Astrocyte (in vitro differentiated cells and primary cell): ENCODE data around the gene FZD2. TPM values are rescaled to one million over a fixed set of nuclear protein-coding genes. Genes with fewer than 3 reads are reported as not detected.

Source experiments
- DNase-seq: peaks from one replicate; pipeline ENCODE4 v3.0.0-alpha.2; 2010; ENCODE audit warnings: low read depth
- FAIRE-seq: peaks from 2 replicates; lab custom pipeline; 2011; peaks lifted over from hg19 to GRCh38; lab: Jason Lieb, UNC
- H2AFZ ChIP-seq: 2 replicates; pipeline ENCODE4 v1.6.0; 2012; ENCODE audit warnings: low read depth, low read length, inconsistent platforms
- H3K27ac ChIP-seq: 2 replicates; pipeline ENCODE4 v1.5.1; 2011; ENCODE audit warnings: low read depth, low read length, inconsistent platforms
- H3K27me3 ChIP-seq: 2 replicates; pipeline ENCODE4 v1.6.0; 2011; ENCODE audit warnings: low read length, inconsistent platforms; ENCODE audit not compliant: insufficient read depth
- H3K36me3 ChIP-seq: 2 replicates; pipeline ENCODE4 v1.5.1; 2011; ENCODE audit warnings: low read length, inconsistent platforms; ENCODE audit not compliant: insufficient read depth
- H3K4me1 ChIP-seq: 2 replicates; pipeline ENCODE4 v1.5.1; 2011; ENCODE audit warnings: low read length, inconsistent platforms; ENCODE audit not compliant: insufficient read depth
- H3K4me2 ChIP-seq: 2 replicates; pipeline ENCODE4 v1.6.0; 2012; ENCODE audit warnings: low read length, inconsistent platforms
- H3K4me3 ChIP-seq: 2 replicates; pipeline ENCODE4 v1.5.1; 2011; ENCODE audit warnings: low read depth, mild to moderate bottlenecking, low read length, inconsistent platforms; ENCODE audit not compliant: insufficient read depth
- H3K79me2 ChIP-seq: 2 replicates; pipeline ENCODE4 v1.6.0; 2012; ENCODE audit warnings: mild to moderate bottlenecking, low read length, inconsistent platforms; ENCODE audit not compliant: insufficient read depth
- H3K9ac ChIP-seq: 2 replicates; pipeline ENCODE4 v1.6.0; 2012; ENCODE audit warnings: mild to moderate bottlenecking, low read length, inconsistent platforms
- H3K9me3 ChIP-seq: 2 replicates; pipeline ENCODE4 v1.5.1; 2012; ENCODE audit warnings: low read depth, mild to moderate bottlenecking, low read length, inconsistent platforms; ENCODE audit not compliant: insufficient read depth
- H4K20me1 ChIP-seq: 2 replicates; pipeline ENCODE4 v1.6.0; 2012; ENCODE audit warnings: low read length, inconsistent platforms; ENCODE audit not compliant: insufficient read depth
- H3K27ac Mint-ChIP-seq: one replicate; pipeline ENCODE4 v1.8.0; 2021; ENCODE audit warnings: mild to moderate bottlenecking, mixed read lengths; ENCODE audit not compliant: unreplicated experiment
- H3K27me3 Mint-ChIP-seq: one replicate; pipeline ENCODE4 v1.8.0; 2021; ENCODE audit warnings: low read depth, mixed read lengths; ENCODE audit not compliant: unreplicated experiment
- H3K36me3 Mint-ChIP-seq: one replicate; pipeline ENCODE4 v1.8.0; 2021; ENCODE audit warnings: low read depth, mixed read lengths; ENCODE audit not compliant: unreplicated experiment
- H3K4me1 Mint-ChIP-seq: one replicate; pipeline ENCODE4 v1.8.0; 2021; ENCODE audit warnings: low read depth, mixed read lengths; ENCODE audit not compliant: unreplicated experiment
- H3K4me3 Mint-ChIP-seq: one replicate; pipeline ENCODE4 v1.8.0; 2021; ENCODE audit warnings: mild to moderate bottlenecking, moderate library complexity, mixed read lengths; ENCODE audit not compliant: unreplicated experiment
- H3K9me3 Mint-ChIP-seq: one replicate; pipeline ENCODE4 v1.8.0; 2021; ENCODE audit warnings: mild to moderate bottlenecking, mixed read lengths; ENCODE audit not compliant: unreplicated experiment
- EZH2 ChIP-seq: IDR thresholded peaks from 2 replicates; pipeline ENCODE4 v1.6.1; 2012; ENCODE audit warnings: mild to moderate bottlenecking, low read length, inconsistent platforms; ENCODE audit not compliant: insufficient read depth
- total RNA-seq: library from RNA; stranded (reverse); gene quantifications from 2 replicates; pipeline ENCODE4 v1.2.1, GENCODE V29; 2021
- TF ChIP-seq, protein P1 (sequence below): IDR thresholded peaks from 2 replicates; pipeline ENCODE4 v1.5.1; 2011; ENCODE audit warnings: low read depth, mild to moderate bottlenecking, inconsistent platforms, low read length, moderate library complexity; ENCODE audit not compliant: insufficient read depth

Gene FZD2
- total RNA-seq, 1 donor from 2014 or later = 97.6 TPM

DNA sequence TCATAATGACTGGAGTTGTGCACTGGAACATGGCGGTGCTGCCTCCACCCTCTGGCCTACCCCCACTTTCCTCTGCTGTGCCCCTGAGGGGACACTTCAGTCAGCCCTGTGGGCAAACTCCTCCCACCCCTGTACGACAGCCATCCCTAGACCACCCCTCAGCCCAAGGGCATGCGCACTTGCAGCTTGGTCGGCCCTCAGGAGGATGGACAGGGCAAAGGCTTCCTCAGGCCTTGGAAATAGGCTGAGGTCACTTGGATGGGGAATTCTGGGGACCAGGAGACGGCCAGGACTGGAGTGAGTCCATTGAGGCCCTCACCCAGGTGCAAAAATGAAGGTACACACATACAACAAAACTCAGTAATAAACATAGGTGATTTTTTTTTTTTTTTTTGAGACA lies 41.0 kb downstream of the FZD2 start:
- Mint-ChIP-seq H3K27ac (peak overlapping the region; percentile 34), H3K4me1 (peaks cover 30% of the 10 kb centered on the region), H3K4me3 (no peak overlapping the region), H3K36me3 (no peaks in the 10 kb centered on the region), H3K27me3 (peaks cover 6% of the 10 kb centered on the region), H3K9me3 (peaks cover 3% of the 10 kb centered on the region)
- no peak for FAIRE-seq
- Histone ChIP-seq H4K20me1 (no peaks in the 10 kb centered on the region), H3K9me3 (no peaks in the 10 kb centered on the region), H2AFZ (no peak overlapping the region), H3K4me1 (peaks cover 18% of the 10 kb centered on the region), H3K27ac (no peak overlapping the region), H3K9ac (no peak overlapping the region), H3K79me2 (no peaks in the 10 kb centered on the region), H3K4me3 (no peak overlapping the region), H3K27me3 (no peaks in the 10 kb centered on the region), H3K4me2 (no peak overlapping the region), H3K36me3 (no peaks in the 10 kb centered on the region)
- DNase-seq = no peak
- TF ChIP-seq, protein P1, sequence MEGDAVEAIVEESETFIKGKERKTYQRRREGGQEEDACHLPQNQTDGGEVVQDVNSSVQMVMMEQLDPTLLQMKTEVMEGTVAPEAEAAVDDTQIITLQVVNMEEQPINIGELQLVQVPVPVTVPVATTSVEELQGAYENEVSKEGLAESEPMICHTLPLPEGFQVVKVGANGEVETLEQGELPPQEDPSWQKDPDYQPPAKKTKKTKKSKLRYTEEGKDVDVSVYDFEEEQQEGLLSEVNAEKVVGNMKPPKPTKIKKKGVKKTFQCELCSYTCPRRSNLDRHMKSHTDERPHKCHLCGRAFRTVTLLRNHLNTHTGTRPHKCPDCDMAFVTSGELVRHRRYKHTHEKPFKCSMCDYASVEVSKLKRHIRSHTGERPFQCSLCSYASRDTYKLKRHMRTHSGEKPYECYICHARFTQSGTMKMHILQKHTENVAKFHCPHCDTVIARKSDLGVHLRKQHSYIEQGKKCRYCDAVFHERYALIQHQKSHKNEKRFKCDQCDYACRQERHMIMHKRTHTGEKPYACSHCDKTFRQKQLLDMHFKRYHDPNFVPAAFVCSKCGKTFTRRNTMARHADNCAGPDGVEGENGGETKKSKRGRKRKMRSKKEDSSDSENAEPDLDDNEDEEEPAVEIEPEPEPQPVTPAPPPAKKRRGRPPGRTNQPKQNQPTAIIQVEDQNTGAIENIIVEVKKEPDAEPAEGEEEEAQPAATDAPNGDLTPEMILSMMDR = no peak
- no peak for TF ChIP-seq EZH2

DNA sequence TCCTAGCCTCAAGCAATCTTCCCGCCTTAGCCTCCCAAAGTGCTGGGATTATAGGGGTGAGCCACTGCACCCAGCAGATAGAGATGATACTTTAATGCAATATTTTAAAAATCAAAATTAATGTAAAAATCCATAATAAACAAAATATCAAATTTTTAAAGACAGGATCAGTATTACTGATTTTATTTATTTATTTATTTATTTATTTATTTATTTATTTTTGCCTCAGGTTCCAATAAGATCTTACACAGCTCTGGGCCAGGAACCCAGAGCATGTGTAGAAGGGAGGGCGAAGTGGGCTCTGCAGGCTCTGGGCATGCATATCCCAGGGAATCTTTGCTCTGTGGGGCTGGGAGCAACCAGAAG lies 41.6 kb downstream of the FZD2 start:
- H3K9me3 ChIP-seq = no peaks in the 10 kb centered on the region
- no peak overlapping the region for H3K4me3 ChIP-seq
- H3K79me2 ChIP-seq = no peaks in the 10 kb centered on the region
- peak overlapping the region; percentile 44 for H3K9ac ChIP-seq
- no peak overlapping the region for H2AFZ ChIP-seq
- H3K4me1 ChIP-seq = peaks cover 18% of the 10 kb centered on the region
- H3K27me3 ChIP-seq = no peaks in the 10 kb centered on the region
- Mint-ChIP-seq H3K9me3 (peaks cover 3% of the 10 kb centered on the region), H3K27ac (peak overlapping the region; percentile 67), H3K36me3 (no peaks in the 10 kb centered on the region), H3K4me3 (no peak overlapping the region), H3K4me1 (peaks cover 30% of the 10 kb centered on the region), H3K27me3 (peaks cover 2% of the 10 kb centered on the region)
- H3K4me2 ChIP-seq = peak overlapping the region; percentile 71
- no peaks in the 10 kb centered on the region for H3K36me3 ChIP-seq
- FAIRE-seq (no peak), DNase-seq (no peak)
- H3K27ac ChIP-seq = peak overlapping the region; percentile 61
- TF ChIP-seq, protein P1 = no peak
- TF ChIP-seq EZH2 = no peak
- H4K20me1 ChIP-seq = no peaks in the 10 kb centered on the region

DNA sequence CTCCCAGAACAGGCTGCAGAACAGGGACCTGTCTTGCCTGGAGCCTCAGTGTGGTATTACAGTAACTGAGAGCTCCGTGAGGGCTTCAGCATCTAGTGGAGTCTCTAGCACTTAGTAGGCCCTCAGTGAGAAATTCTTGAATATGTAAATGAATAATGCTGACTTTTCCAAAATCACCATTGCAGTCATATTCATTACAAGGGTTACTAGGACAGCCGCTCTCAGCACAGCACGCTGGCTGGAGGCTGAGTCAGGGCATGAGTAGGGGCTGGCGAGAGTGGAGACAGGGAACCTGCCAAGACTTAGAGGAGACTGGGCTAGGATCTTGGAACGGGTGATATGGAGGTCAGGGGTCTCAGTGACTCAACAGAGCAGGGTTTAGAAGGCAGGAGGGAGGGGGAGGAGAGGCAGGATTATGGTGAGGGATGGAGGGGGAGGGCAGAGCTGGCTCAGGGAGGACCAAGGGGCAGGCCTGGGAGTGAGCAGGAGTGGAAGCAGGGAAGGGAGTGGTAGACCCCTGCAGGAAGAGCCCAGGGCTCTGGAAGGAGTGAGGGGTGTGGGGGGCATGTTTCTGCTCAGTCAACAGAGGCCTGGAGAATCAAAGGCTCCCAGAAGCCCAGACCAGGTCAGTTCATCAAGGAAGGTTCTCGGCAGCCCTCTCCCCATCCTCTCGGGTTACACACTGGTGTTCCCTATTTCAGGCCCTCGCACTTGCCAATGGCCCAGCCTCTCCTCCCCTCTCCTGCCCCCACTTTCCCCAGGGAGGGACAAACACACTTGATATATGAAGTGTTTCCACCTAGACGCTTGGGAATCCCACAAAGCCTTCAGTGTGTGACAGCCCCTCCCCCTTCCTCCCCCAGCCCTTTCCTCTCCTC lies 42.3 kb downstream of the FZD2 start:
- H3K4me3 Mint-ChIP-seq = peak overlapping the region; percentile 3
- no peaks in the 10 kb centered on the region for H3K36me3 ChIP-seq
- H3K27me3 Mint-ChIP-seq = no peaks in the 10 kb centered on the region
- DNase-seq (peak; percentile 97), FAIRE-seq (peak; percentile 69)
- H3K27me3 ChIP-seq = no peaks in the 10 kb centered on the region
- peak overlapping the region; percentile 15 for H2AFZ ChIP-seq
- H3K4me2 ChIP-seq = peak overlapping the region; percentile 71
- H3K4me1 ChIP-seq = peaks cover 23% of the 10 kb centered on the region
- peaks cover 32% of the 10 kb centered on the region for H3K4me1 Mint-ChIP-seq
- peak overlapping the region; percentile 67 for H3K27ac Mint-ChIP-seq
- H3K9ac ChIP-seq = peak overlapping the region; percentile 44
- H3K79me2 ChIP-seq = no peaks in the 10 kb centered on the region
- no peak overlapping the region for H3K4me3 ChIP-seq
- TF ChIP-seq EZH2 = no peak
- TF ChIP-seq, protein P1 = no peak
- peak overlapping the region; percentile 73 for H3K27ac ChIP-seq
- H4K20me1 ChIP-seq = no peaks in the 10 kb centered on the region
- H3K36me3 Mint-ChIP-seq = no peaks in the 10 kb centered on the region
- H3K9me3 ChIP-seq = no peaks in the 10 kb centered on the region
- peaks cover 3% of the 10 kb centered on the region for H3K9me3 Mint-ChIP-seq
